Measurements from ENCODE around the gene CCDC116. TPM values are rescaled to one million over a fixed set of nuclear protein-coding genes. Genes with fewer than 3 reads are reported as not detected.

CCDC116 gene
- total RNA-seq, 2 donors from 2014 or later, result 0.59 TPM; not detected in 1

- H3K4me3 ChIP-seq, result no peak overlapping the region
- peaks cover 14% of the 10 kb centered on the region for H3K4me1 ChIP-seq
- H3K9ac ChIP-seq (ENCODE audit: low read depth in 2 of 2, low read length in 2 of 2), result no peak overlapping the region
- H3K27ac ChIP-seq, result no peak overlapping the region
- no peaks in the 10 kb centered on the region for H3K36me3 ChIP-seq
- no peaks in the 10 kb centered on the region for H3K9me3 ChIP-seq
- DNase-seq, result peak; percentile 84
- peak; percentile 82 for TF ChIP-seq CTCF (IDR thresholded peaks at IDR 0.05)
- no peaks in the 10 kb centered on the region for H3K27me3 ChIP-seq
- intact Hi-C loops (cut with DNase I), result no loop called here
Measured at GRCh38 chr22:21646608-21647590, 14.3 kb downstream of the CCDC116 start.

DNA sequence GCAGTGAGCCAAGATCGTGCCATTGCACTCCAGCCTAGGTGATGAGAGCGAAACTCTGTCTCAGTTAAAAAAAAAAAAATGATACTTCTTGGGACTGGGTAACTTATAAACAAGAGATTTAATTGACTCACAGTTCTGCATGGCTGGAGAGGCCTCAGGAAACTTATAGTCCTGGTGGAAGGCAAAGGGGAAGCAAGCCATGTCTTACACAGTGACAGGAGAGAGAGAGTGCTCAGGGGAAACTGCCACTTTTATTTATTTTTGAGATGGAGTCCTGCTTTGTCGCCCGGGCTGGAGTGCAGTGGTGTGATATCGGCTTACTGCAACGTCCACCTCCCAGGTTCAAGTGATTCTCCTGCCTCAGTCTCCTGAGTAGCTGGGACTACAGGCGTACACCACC is 17.7 kb downstream of the CCDC116 start:
- no peak overlapping the region for H3K27ac ChIP-seq
- intact Hi-C loops (cut with DNase I), result no loop called here
- H3K36me3 ChIP-seq, result no peaks in the 10 kb centered on the region
- H3K9me3 ChIP-seq, result no peaks in the 10 kb centered on the region
- no peak for DNase-seq
- H3K4me1 ChIP-seq, result peaks cover 14% of the 10 kb centered on the region
- H3K27me3 ChIP-seq, result no peaks in the 10 kb centered on the region
- H3K4me3 ChIP-seq, result no peak overlapping the region
- no peak overlapping the region for H3K9ac ChIP-seq (ENCODE audit: low read depth in 2 of 2, low read length in 2 of 2)
- no peak for TF ChIP-seq CTCF (IDR thresholded peaks at IDR 0.05)

- intact Hi-C loops (cut with DNase I), result no loop called here
Measured at GRCh38 chr22:21650823-21651520, 18.4 kb downstream of the CCDC116 start.

GRCh38 chr22:21651521-21652009 is 19.0 kb downstream of the CCDC116 start:
- no peak overlapping the region for H3K27ac ChIP-seq

More at GRCh38 chr22:21650823-21651520, 18.4 kb downstream of the CCDC116 start:
- H3K9ac ChIP-seq (ENCODE audit: low read depth in 2 of 2, low read length in 2 of 2), result peak overlapping the region in 1 of 2 donors; percentile 61
- DNase-seq, result no peak
- peak overlapping the region; percentile 70 for H3K4me3 ChIP-seq
- H3K27me3 ChIP-seq, result no peaks in the 10 kb centered on the region
- TF ChIP-seq CTCF (IDR thresholded peaks at IDR 0.05), result no peak
- H3K9me3 ChIP-seq, result no peaks in the 10 kb centered on the region
- H3K36me3 ChIP-seq, result no peaks in the 10 kb centered on the region
- H3K4me1 ChIP-seq, result peaks cover 14% of the 10 kb centered on the region
- no peak overlapping the region for H3K27ac ChIP-seq

More at GRCh38 chr22:21651521-21652009, 19.0 kb downstream of the CCDC116 start:
- no peak for TF ChIP-seq CTCF (IDR thresholded peaks at IDR 0.05)
- no peak for DNase-seq
- intact Hi-C loops (cut with DNase I), result no loop called here
- Histone ChIP-seq H3K4me3 (peak overlapping the region; percentile 70), H3K27me3 (no peaks in the 10 kb centered on the region), H3K36me3 (no peaks in the 10 kb centered on the region), H3K9ac (ENCODE audit: low read depth in 2 of 2, low read length in 2 of 2) (peak overlapping the region; percentile 52 to 61), H3K4me1 (peaks cover 14% of the 10 kb centered on the region), H3K9me3 (no peaks in the 10 kb centered on the region)

All from colonic mucosa (tissue), 4 donors.